Mesodermal cell (in vitro differentiated cells): ENCODE results near the gene C6orf132.
A peak's percentile ranks its signal among the peaks of the same experiment; 100 is the strongest.

Source experiments
- H3K27ac ChIP-seq: 2 replicates; pipeline ENCODE4 v1.7.0; 2013; ENCODE audit warnings: mild to moderate bottlenecking, low read depth, low read length, moderate library complexity; ENCODE audit not compliant: severe bottlenecking
- H3K36me3 ChIP-seq: 2 replicates; pipeline ENCODE4 v1.7.1; 2013; ENCODE audit warnings: mild to moderate bottlenecking, low read length, moderate library complexity; ENCODE audit not compliant: control insufficient read depth, insufficient read depth
- H3K4me1 ChIP-seq: one replicate; pipeline ENCODE4 v1.7.1; 2013; ENCODE audit warnings: mild to moderate bottlenecking, low read length; ENCODE audit not compliant: insufficient read depth, control insufficient read depth, poor library complexity, severe bottlenecking
- H3K4me3 ChIP-seq: 2 replicates; pipeline ENCODE4 v1.7.0; 2013; ENCODE audit warnings: low read length, control low read depth, mild to moderate bottlenecking; ENCODE audit not compliant: insufficient read depth, poor library complexity, severe bottlenecking; ENCODE audit errors: extremely low read depth
- H3K9me3 ChIP-seq: 2 replicates; pipeline ENCODE4 v1.7.1; 2013; ENCODE audit warnings: mild to moderate bottlenecking, low read length, moderate library complexity; ENCODE audit not compliant: control insufficient read depth
- WGBS, 2 experiments: methylation state at CpG; one replicate each; pipeline ENCODE4 v1.1.5; 2013; ENCODE audit warnings: missing lambda C conversion rate in 2 of 2; ENCODE audit not compliant: insufficient coverage in 2 of 2; 5-methylcytosine and 5-hydroxymethylcytosine counted together

Gene C6orf132

GRCh38 chr6:42071881-42072583, 70.4 kb downstream of the C6orf132 start:
- no peak overlapping the region for H3K27ac ChIP-seq
- WGBS, 2 experiments: 50 to 71% methylated on average over 2 to 4 of the region's 6 CpGs
- no peaks in the 10 kb centered on the region for H3K4me1 ChIP-seq
- peaks cover 83% of the 10 kb centered on the region for H3K36me3 ChIP-seq
- no peak overlapping the region for H3K4me3 ChIP-seq
- no peaks in the 10 kb centered on the region for H3K9me3 ChIP-seq

GRCh38 chr6:42068872-42069522, 73.4 kb downstream of the C6orf132 start:
- no peaks in the 10 kb centered on the region for H3K9me3 ChIP-seq
- no peak overlapping the region for H3K4me3 ChIP-seq
- WGBS, 2 experiments: 92 to 95% methylated on average over 5 of the region's 5 CpGs
- H3K27ac ChIP-seq: no peak overlapping the region
- peaks cover 91% of the 10 kb centered on the region for H3K36me3 ChIP-seq
- no peaks in the 10 kb centered on the region for H3K4me1 ChIP-seq

- no peak overlapping the region for H3K27ac ChIP-seq
- no peak overlapping the region for H3K4me3 ChIP-seq
- no peaks in the 10 kb centered on the region for H3K9me3 ChIP-seq
- WGBS, 2 experiments: 93 to 95% methylated on average over 7 of the region's 7 CpGs
- peaks cover 92% of the 10 kb centered on the region for H3K36me3 ChIP-seq
- no peaks in the 10 kb centered on the region for H3K4me1 ChIP-seq
These were observed 74.2 kb downstream of the C6orf132 start for GRCh38 chr6:42068173-42068572.

- H3K4me3 ChIP-seq: no peak overlapping the region
- 94 to 96% methylated on average over 13 of the region's 13 CpGs for WGBS, 2 experiments
- H3K36me3 ChIP-seq: peaks cover 85% of the 10 kb centered on the region
- H3K4me1 ChIP-seq: no peaks in the 10 kb centered on the region
- no peaks in the 10 kb centered on the region for H3K9me3 ChIP-seq
- H3K27ac ChIP-seq: no peak overlapping the region
These were observed 76.2 kb downstream of the C6orf132 start for GRCh38 chr6:42066156-42066675.

- no peak overlapping the region for H3K4me3 ChIP-seq
- no peaks in the 10 kb centered on the region for H3K9me3 ChIP-seq
- H3K27ac ChIP-seq: no peak overlapping the region
- 100% methylated on average over 1 to 3 of the region's 5 CpGs for WGBS, 2 experiments
- no peaks in the 10 kb centered on the region for H3K4me1 ChIP-seq
- H3K36me3 ChIP-seq: peaks cover 85% of the 10 kb centered on the region
These were observed 82.7 kb downstream of the C6orf132 start for GRCh38 chr6:42059743-42060142.

GRCh38 chr6:42053601-42054000, 88.8 kb downstream of the C6orf132 start:
- Histone ChIP-seq H3K36me3 (peaks cover 67% of the 10 kb centered on the region), H3K27ac (no peak overlapping the region), H3K4me1 (peaks cover 6% of the 10 kb centered on the region), H3K4me3 (no peak overlapping the region), H3K9me3 (no peaks in the 10 kb centered on the region)

GRCh38 chr6:42051268-42051653, 91.2 kb downstream of the C6orf132 start:
- peaks cover 17% of the 10 kb centered on the region for H3K4me1 ChIP-seq
- H3K4me3 ChIP-seq: peak overlapping the region; percentile 63
- no peak overlapping the region for H3K27ac ChIP-seq
- WGBS, 2 experiments: 72 to 73% methylated on average over 7 of the region's 8 CpGs
- no peaks in the 10 kb centered on the region for H3K9me3 ChIP-seq
- peaks cover 44% of the 10 kb centered on the region for H3K36me3 ChIP-seq
